OCI-LY1 (cell line): ENCODE data around the gene SLC39A10.

Experiments used
- H2AFZ ChIP-seq: fragments of 200-600 bp; sonication (generic), shearing (Covaris generic); 2 replicates; pipeline ENCODE4 v1.6.0; 2014; ENCODE audit warnings: antibody characterized with exemption, mild to moderate bottlenecking, low read length
- H3F3A ChIP-seq: fragments of 200-600 bp; sonication (generic), shearing (Covaris generic); 2 replicates; pipeline ENCODE4 v1.6.0; 2014; ENCODE audit warnings: mild to moderate bottlenecking, antibody characterized with exemption, low read length, moderate library complexity; ENCODE audit not compliant: insufficient read depth
- H3K27ac ChIP-seq: fragments of 200-600 bp; sonication (generic); 2 replicates; pipeline ENCODE4 v1.5.1; 2014; ENCODE audit warnings: low read length, mixed run types, mild to moderate bottlenecking, low read depth; ENCODE audit not compliant: poor library complexity, severe bottlenecking
- H3K27me3 ChIP-seq: fragments of 200-600 bp; sonication (generic); 2 replicates; pipeline ENCODE4 v1.6.0; 2014; ENCODE audit warnings: antibody characterized with exemption, mild to moderate bottlenecking, low read length, moderate library complexity; ENCODE audit not compliant: insufficient read depth
- H3K36me3 ChIP-seq: fragments of 200-600 bp; sonication (generic); 2 replicates; pipeline ENCODE4 v1.6.1; 2014; ENCODE audit warnings: mild to moderate bottlenecking, antibody characterized with exemption, low read length, moderate library complexity, mixed read lengths; ENCODE audit not compliant: insufficient read depth
- H3K4me1 ChIP-seq: fragments of 200-600 bp; sonication (generic); 2 replicates; pipeline ENCODE4 v1.5.1; 2014; ENCODE audit warnings: mild to moderate bottlenecking, low read length, moderate library complexity; ENCODE audit not compliant: insufficient read depth, severe bottlenecking
- H3K4me2 ChIP-seq: fragments of 200-600 bp; sonication (generic), shearing (Covaris generic); 2 replicates; pipeline ENCODE4 v1.6.1; 2014; ENCODE audit warnings: low read length
- H3K4me3 ChIP-seq: fragments of 200-600 bp; sonication (generic); 2 replicates; pipeline ENCODE4 v1.5.1; 2014; ENCODE audit warnings: low read length, low read depth, mild to moderate bottlenecking, mixed read lengths; ENCODE audit not compliant: poor library complexity, severe bottlenecking
- H3K79me2 ChIP-seq: fragments of 200-600 bp; shearing (Covaris generic); 2 replicates; pipeline ENCODE4 v1.6.1; 2016; ENCODE audit warnings: mixed run types, low read length, mixed read lengths; ENCODE audit not compliant: insufficient read depth
- H3K9ac ChIP-seq: fragments of 200-600 bp; sonication (generic), shearing (Covaris generic); 2 replicates; pipeline ENCODE4 v1.6.1; 2014; ENCODE audit warnings: mild to moderate bottlenecking, low read length, mixed read lengths
- H3K9me2 ChIP-seq: fragments of 200-600 bp; sonication (generic), shearing (Covaris generic); 2 replicates; pipeline ENCODE4 v1.6.1; 2014; ENCODE audit warnings: low read depth, mild to moderate bottlenecking, low read length, mixed read lengths
- H3K9me3 ChIP-seq: fragments of 200-600 bp; shearing (Covaris generic); 2 replicates; pipeline ENCODE4 v1.6.1; 2014; ENCODE audit warnings: low read length, mixed read lengths
- H4K20me1 ChIP-seq: fragments of 200-600 bp; sonication (generic), shearing (Covaris generic); 2 replicates; pipeline ENCODE4 v1.6.0; 2016; ENCODE audit warnings: mild to moderate bottlenecking, low read length; ENCODE audit not compliant: insufficient read depth
- CTCF ChIP-seq: fragments of 200-600 bp; sonication (generic), shearing (Covaris generic); IDR thresholded peaks from 2 replicates; pipeline ENCODE4 v1.5.1; 2017; ENCODE audit warnings: mild to moderate bottlenecking, antibody characterized with exemption, low read length, moderate library complexity, mixed read lengths
- EZH2 ChIP-seq: fragments of 200-600 bp; sonication (generic), shearing (Covaris generic); IDR thresholded peaks from 2 replicates; pipeline ENCODE4 v1.8.0; 2017; ENCODE audit warnings: borderline replicate concordance, mixed run types, mild to moderate bottlenecking, antibody characterized with exemption, low read length, moderate library complexity, mixed read lengths

Gene SLC39A10

GRCh38 chr2:195782156-195782555 lies 125.1 kb downstream of the SLC39A10 start:
- H3K27ac ChIP-seq: no peak overlapping the region
- no peak overlapping the region for H3K9ac ChIP-seq
- no peaks in the 10 kb centered on the region for H4K20me1 ChIP-seq

More at GRCh38 chr2:195782156-195782555, 125.1 kb downstream of the SLC39A10 start:
- Histone ChIP-seq H3K4me2 (no peak overlapping the region), H3K4me1 (no peaks in the 10 kb centered on the region), H3F3A (no peaks in the 10 kb centered on the region), H3K79me2 (no peaks in the 10 kb centered on the region), H3K36me3 (no peaks in the 10 kb centered on the region), H3K4me3 (no peak overlapping the region), H2AFZ (no peak overlapping the region), H3K9me2 (no peaks in the 10 kb centered on the region), H3K9me3 (no peaks in the 10 kb centered on the region), H3K27me3 (no peaks in the 10 kb centered on the region)
- TF ChIP-seq CTCF (no peak), EZH2 (no peak)
